Heart left ventricle (tissue), 16 donors: ENCODE results near the gene PISD. TPM values are rescaled to one million over a fixed set of nuclear protein-coding genes. Genes with fewer than 3 reads are reported as not detected.
"Not testable (repeated sequence)": the region's sequence is repeated elsewhere in the genome, so short reads cannot be mapped to it uniquely, and the experiment has no call there.

Experiments
- ATAC-seq, 4 donors: fragments of 200-7000 bp; cut with Tn5 transposase; one replicate each; pipeline ENCODE4 v1.9.1; 2020 to 2022; ENCODE audit warnings: moderate library complexity in 4 of 4, mild to moderate bottlenecking in 3 of 4, moderate number of reproducible peaks in 1 of 4
- DNase-seq, 5 donors: peaks; one replicate each; pipeline ENCODE4 v3.0.0-alpha.2; 2020
- H3K27ac ChIP-seq, 12 donors: fragments of 200-600 bp; sonication (generic) in 4 of 12; one replicate each; pipeline versions ENCODE4 v1.5.0 to v1.8.0; 2016 to 2022; ENCODE audit warnings: mild to moderate bottlenecking in 2 of 12
- H3K27me3 ChIP-seq, 9 donors: fragments of 200-600 bp; sonication (generic) in 2 of 9; one replicate each; pipeline versions ENCODE4 v1.5.1 to v1.8.0; 2016 to 2022; ENCODE audit warnings: mild to moderate bottlenecking in 3 of 9
- H3K36me3 ChIP-seq, 9 donors: fragments of 200-600 bp; sonication (generic) in 2 of 9; one replicate each; pipeline versions ENCODE4 v1.5.0 to v1.8.0; 2018 to 2022; ENCODE audit warnings: mild to moderate bottlenecking in 2 of 9
- H3K4me1 ChIP-seq, 12 donors: fragments of 200-600 bp; sonication (generic) in 4 of 12; one replicate each; pipeline versions ENCODE4 v1.5.0 to v1.8.0; 2016 to 2022; ENCODE audit warnings: mild to moderate bottlenecking in 3 of 12
- H3K4me3 ChIP-seq, 12 donors: fragments of 200-600 bp; sonication (generic) in 4 of 12; one replicate each; pipeline versions ENCODE4 v1.5.0 to v1.8.0; 2017 to 2022; ENCODE audit warnings: mild to moderate bottlenecking in 9 of 12, moderate library complexity in 4 of 12
- H3K9me3 ChIP-seq, 12 donors: fragments of 200-600 bp; sonication (generic) in 4 of 12; one replicate each; pipeline versions ENCODE4 v1.5.0 to v1.8.0; 2016 to 2022; ENCODE audit warnings: mild to moderate bottlenecking in 1 of 12
- POLR2A ChIP-seq, 2 donors: fragments of 450-650 bp; IDR thresholded peaks; one replicate each; pipeline ENCODE4 v1.6.1; 2017; ENCODE audit warnings: antibody characterized with exemption in 2 of 2, mild to moderate bottlenecking in 2 of 2, moderate library complexity in 2 of 2
- WGBS, 4 donors: extraction: QIAGEN DNeasy Blood & Tissue Kit in 2 of 4; methylation state at CpG; one replicate each; pipeline versions ENCODE4 v1.1.5 to v1.1.7; 2013 to 2018; 5-methylcytosine and 5-hydroxymethylcytosine counted together
- intact Hi-C, 10 donors: fragments of 100-400 bp; cut with DNase I; formaldehyde crosslinking; loops; one replicate each; pipeline versions ENCODE4 v1.11.1 to v1.14.2; 2022
- polyA plus RNA-seq, 2 donors: library from polyadenylated mRNA; stranded (reverse); fragments of 200-250 nt; gene quantifications; one replicate each; pipeline ENCODE4 v1.2.3, GENCODE V29; 2013
- total RNA-seq, 9 donors: library from RNA; depleted of rRNA in 2 of 9; stranded (reverse); fragments of >200 nt in 2 of 9; fragmentation: NEBNext Ultra II Directional in 3 of 9; extraction: Animal tissue kit (Norgen Biotek cat#: 25700) in 3 of 9; gene quantifications; one replicate each; pipeline versions ENCODE4 v1.1.0 to v1.2.4, GENCODE V29; 2016 to 2023
- TF ChIP-seq, protein P1 (sequence below), 12 donors: fragments of 200-600 bp; sonication (generic) in 4 of 12; IDR thresholded peaks; one replicate each; pipeline versions ENCODE4 v1.5.0 to v1.8.0; 2018 to 2022; ENCODE audit warnings: antibody characterized with exemption in 12 of 12, mild to moderate bottlenecking in 5 of 12
- donor health status: ischemic (EF 13 %, LVEDD 7.1; RV severe dilation, severe dysfunction).
- donor health status: healthy with polysubstance abuse.
- donor health status: DM: no; HTN: yes; CAD: no.
- donor health status: DM: no; HTN: no; CAD: no.
- donor health status: ischemic (EF 25% LVEDD 6.9; RV normal size, moderate dysfunction).
- donor health status: ischemic (EF 25% LVEDD 5.7; RV mildly dilated, moderate dysfunction).
- donor health status: healthy.
- donor health status: DM: yes; HTN: yes; CAD: no.
- donor health status: ischemic (EF 35%, LVEDD 5.7; RV mildly dilated, moderate dysfunction).
- donor health status: nonischemic (EF 11% LVEDD 7.7; RV severe dilation, severe dysfunction).
- donor health status: DM: yes; HTN: yes; CAD: no.
- donor health status: PGD.
- donor health status: ischemic (EF 29% LVEDD 5.4; RV normal size, mild dysfunction).
- donor health status: nonischemic (EF 23%, LVEDD 6.1; RV moderate dilation, normal function).

Gene PISD
- total and polyA plus RNA-seq, 11 donors = 12.3 to 38.1 (median 17.0) TPM

DNA sequence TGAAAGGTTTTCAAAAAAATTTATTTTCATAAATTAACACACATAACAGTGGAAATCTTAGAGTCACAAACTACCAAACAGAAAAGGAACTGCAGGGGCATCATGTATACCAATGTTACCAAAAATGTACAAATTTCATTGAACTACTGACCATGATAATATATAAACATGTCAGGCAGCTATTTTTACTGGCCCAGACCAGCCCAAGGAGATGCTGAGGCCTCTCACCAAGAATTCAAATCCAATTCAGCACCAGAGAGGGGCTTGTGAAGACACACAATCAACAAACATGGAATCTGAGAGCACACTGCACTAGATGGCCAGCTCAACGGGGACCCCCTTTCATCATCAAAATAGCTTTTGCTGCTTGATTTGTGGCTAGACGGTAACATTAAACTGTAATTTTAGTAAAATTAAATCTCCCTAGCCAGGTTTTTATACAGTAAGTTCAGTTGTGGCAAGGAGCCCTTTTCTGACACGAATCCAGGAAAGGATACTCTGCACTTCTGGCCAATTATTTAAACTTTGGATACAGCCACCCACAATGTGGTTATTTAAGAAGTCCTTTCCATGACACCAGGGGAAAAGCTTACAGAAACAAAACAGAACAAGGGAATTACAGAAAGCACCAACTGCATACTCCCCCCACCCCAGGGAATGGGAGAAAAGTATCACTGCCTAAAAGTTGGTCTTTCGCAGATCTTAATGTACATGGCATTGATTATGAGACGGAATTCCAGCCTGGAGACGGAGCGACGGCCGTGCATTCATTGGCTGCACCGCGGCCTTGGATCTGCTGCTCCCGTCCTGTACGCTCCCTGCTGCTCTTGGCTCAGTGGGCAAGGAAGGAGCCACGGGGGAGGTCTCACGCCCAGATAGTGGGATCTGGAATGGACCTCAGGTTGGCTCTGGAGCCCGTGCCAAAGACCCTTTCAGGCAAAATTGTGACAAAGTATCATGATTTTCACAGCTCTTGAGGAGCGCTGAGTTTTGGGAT is 19.6 kb upstream of the PISD start:
- Histone ChIP-seq H3K27me3 (no peaks in the 10 kb centered on the region), H3K27ac (peak overlapping the region in 2 of 12 donors; percentile 6 to 64), H3K4me3 (no peak overlapping the region), H3K9me3 (no peaks in the 10 kb centered on the region), H3K4me1 (peaks cover 0 to 21% (median 2%) of the 10 kb centered on the region in 12 donors), H3K36me3 (peaks cover 0 to 41% (median 34%) of the 10 kb centered on the region in 9 donors)
- intact Hi-C loops = no loop called here
- no peak for DNase-seq
- 86 to 91% (median 88%) methylated on average over 17 of the region's 17 CpGs for WGBS, 4 donors
- no peak for ATAC-seq
- TF ChIP-seq, protein P1, sequence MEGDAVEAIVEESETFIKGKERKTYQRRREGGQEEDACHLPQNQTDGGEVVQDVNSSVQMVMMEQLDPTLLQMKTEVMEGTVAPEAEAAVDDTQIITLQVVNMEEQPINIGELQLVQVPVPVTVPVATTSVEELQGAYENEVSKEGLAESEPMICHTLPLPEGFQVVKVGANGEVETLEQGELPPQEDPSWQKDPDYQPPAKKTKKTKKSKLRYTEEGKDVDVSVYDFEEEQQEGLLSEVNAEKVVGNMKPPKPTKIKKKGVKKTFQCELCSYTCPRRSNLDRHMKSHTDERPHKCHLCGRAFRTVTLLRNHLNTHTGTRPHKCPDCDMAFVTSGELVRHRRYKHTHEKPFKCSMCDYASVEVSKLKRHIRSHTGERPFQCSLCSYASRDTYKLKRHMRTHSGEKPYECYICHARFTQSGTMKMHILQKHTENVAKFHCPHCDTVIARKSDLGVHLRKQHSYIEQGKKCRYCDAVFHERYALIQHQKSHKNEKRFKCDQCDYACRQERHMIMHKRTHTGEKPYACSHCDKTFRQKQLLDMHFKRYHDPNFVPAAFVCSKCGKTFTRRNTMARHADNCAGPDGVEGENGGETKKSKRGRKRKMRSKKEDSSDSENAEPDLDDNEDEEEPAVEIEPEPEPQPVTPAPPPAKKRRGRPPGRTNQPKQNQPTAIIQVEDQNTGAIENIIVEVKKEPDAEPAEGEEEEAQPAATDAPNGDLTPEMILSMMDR (IDR thresholded peaks at IDR 0.05) = no peak
- no peak for TF ChIP-seq POLR2A (IDR thresholded peaks at IDR 0.05)

DNA sequence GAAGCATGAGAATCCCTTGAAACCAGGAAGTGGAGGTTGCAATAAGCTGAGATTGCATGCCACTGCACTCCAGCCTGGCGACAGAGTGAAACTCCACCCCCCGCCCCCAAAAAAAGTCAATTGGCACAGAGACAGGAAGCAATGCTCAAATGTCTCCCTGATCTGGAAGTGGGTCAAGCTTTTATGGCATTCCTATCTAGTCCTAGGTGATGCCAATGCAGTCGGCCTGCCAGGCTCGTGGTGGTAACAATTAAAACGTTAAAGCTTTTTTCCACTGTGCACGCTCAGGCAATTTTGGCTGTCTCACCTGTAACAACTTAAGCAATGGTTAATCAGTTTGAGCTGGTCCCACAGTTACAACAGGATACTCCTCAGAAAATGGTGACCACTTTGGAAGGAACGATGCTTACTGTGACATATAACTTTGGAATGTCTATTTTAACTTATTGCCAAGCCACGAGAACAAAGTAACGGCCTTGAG is 18.9 kb upstream of the PISD start:
- intact Hi-C loops = no loop called here
- ATAC-seq = peak in 1 of 4 donors; percentile 4
- no peak overlapping the region for H3K4me3 ChIP-seq
- peak in 1 of 5 donors; percentile 25 for DNase-seq
- H3K9me3 ChIP-seq = no peaks in the 10 kb centered on the region
- WGBS, 4 donors = 47 to 50% (median 48%) methylated on average over 9 of the region's 9 CpGs
- no peaks in the 10 kb centered on the region for H3K27me3 ChIP-seq
- peak overlapping the region in 3 of 12 donors; percentile 6 to 64 (median 38) for H3K27ac ChIP-seq
- H3K4me1 ChIP-seq = peaks cover 0 to 25% (median 5%) of the 10 kb centered on the region in 12 donors
- H3K36me3 ChIP-seq = peaks cover 0 to 35% (median 28%) of the 10 kb centered on the region in 9 donors
- TF ChIP-seq, protein P1 (IDR thresholded peaks at IDR 0.05) = no peak
- TF ChIP-seq POLR2A (IDR thresholded peaks at IDR 0.05) = no peak

DNA sequence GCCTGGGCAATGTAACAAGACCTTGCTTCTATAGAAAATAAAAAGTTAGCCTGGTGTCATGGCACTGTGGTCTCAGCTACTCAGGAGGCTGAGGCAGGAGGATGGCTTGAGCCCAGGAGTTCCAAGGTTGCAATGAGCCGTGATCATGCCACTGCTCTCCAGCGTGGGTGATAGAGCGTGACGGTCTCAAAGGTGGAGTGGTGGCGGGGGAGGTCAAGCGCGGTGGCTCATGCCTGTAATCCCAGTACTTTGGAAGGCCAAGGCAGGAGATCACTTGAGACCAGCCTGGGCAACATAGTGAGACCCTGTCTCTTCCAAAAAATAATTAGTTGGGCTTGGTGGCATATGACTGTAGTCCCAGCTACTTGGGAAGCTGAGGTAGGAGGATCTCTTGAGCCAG is 16.7 kb upstream of the PISD start:
- WGBS, 4 donors = 89 to 92% (median 90%) methylated on average over 7 of the region's 7 CpGs
- intact Hi-C loops = loop anchor here in 3 of 10 donors (5.0 to 10.0 kb wide), 2 partner anchors 74 to 266 kb away; partner anchors contain the start of genes DEPDC5 (in 2 of the 3), PRR14L (in 2 of the 3) and YWHAH (in 1 of the 3)
- Histone ChIP-seq H3K4me3 (no peak overlapping the region), H3K27ac (no peak overlapping the region), H3K27me3 (no peaks in the 10 kb centered on the region), H3K9me3 (no peaks in the 10 kb centered on the region), H3K4me1 (peaks cover 0 to 25% (median 5%) of the 10 kb centered on the region in 12 donors), H3K36me3 (peaks cover 0 to 14% (median 6%) of the 10 kb centered on the region in 9 donors)
- TF ChIP-seq, protein P1 (IDR thresholded peaks at IDR 0.05) = no peak
- TF ChIP-seq POLR2A (IDR thresholded peaks at IDR 0.05) = no peak
- no peak for DNase-seq
- ATAC-seq = no peak

DNA sequence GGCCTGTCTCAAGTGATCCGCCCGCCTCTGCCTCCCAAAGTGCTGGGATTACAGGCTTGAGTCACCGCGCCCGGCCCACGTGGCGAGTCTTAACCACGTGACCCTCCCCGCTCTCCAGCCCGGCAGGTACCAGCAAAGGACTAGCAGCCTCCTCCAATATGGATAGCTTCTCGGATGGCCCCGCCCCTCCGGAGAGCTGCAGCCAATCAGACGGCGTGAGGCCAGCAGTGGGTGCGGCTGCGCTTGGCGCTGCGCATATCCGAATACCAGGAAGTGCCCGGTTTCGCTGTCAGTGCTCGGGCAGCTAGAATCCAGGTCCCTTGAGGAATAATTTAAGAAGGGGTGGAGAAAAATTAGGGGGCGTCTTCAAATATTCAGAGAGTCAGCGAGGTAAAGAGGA is 14.7 kb upstream of the PISD start:
- DNase-seq (peak; percentile 92 to 97 (median 94)), ATAC-seq (peak; percentile 98 to 100 (median 100))
- Histone ChIP-seq H3K4me1 (peaks cover 0 to 25% (median 5%) of the 10 kb centered on the region in 12 donors), H3K27ac (peak overlapping the region in 10 of 12 donors; percentile 7 to 66 (median 56)), H3K36me3 (no peaks in the 10 kb centered on the region), H3K27me3 (no peaks in the 10 kb centered on the region), H3K4me3 (peak overlapping the region; percentile 6 to 78 (median 56)), H3K9me3 (no peaks in the 10 kb centered on the region)
- intact Hi-C loops = loop anchor here in 3 of 10 donors (5.0 to 10.0 kb wide), 2 partner anchors 76 to 268 kb away; partner anchors contain the start of genes DEPDC5 (in 2 of the 3), PRR14L (in 2 of the 3) and YWHAH (in 1 of the 3)
- TF ChIP-seq POLR2A (IDR thresholded peaks at IDR 0.05) = peak in 1 of 2 donors; percentile 37
- TF ChIP-seq, protein P1 (IDR thresholded peaks at IDR 0.05) = no peak
- 2 to 14% (median 4%) methylated on average over 21 to 25 of the region's 25 CpGs for WGBS, 4 donors

DNA sequence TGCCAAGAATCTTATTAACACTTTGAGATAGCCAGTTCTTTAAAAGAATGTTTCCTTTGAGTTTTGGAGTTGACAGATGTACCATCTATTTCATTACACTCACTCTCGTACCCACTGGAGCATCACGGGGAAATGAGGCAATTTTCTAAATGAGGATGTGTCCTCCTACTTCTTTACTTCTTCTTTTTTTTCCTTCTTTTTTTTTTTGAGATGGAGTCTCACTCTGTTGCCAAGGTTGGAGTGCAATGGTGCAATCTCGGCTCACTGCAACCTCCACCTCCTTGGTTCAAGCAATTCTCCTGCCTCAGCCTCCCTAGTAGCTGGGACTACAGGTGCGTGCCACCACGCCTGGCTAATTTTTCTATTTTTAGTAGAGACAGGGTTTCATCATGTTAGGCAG is 12.2 kb upstream of the PISD start:
- H3K9me3 ChIP-seq, DNase-seq, ATAC-seq, H3K36me3 ChIP-seq, H3K27me3 ChIP-seq, H3K27ac ChIP-seq, H3K4me3 ChIP-seq, H3K4me1 ChIP-seq: not testable (repeated sequence)
- intact Hi-C loops = loop anchor here in 1 of 10 donors (10.0 kb wide), 1 partner anchor 271 kb away; the partner anchor contains the start of gene YWHAH
- WGBS, 4 donors = 76 to 88% (median 82%) methylated on average over 5 of the region's 5 CpGs

DNA sequence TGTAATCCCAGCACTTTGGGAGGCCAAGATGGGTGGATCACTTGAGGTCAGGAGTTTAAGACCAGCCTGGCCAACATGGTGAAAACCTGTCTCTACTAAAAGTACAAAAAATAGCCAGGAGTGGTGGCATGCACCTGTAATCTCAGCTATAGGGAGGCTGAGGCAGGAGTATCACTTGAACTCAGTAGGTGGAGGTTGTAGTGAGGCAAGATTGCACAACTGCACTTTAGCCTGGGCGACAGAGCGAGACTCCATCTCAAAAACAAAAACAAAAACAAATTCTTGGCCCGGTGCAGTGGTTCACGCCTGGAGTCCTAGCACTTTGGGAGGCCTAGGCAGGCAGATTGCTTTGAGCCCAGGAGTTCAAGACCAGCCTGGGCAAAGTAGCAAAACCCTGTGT is 6.8 kb upstream of the PISD start:
- not testable (repeated sequence) for H3K9me3 ChIP-seq, H3K4me1 ChIP-seq, ATAC-seq, H3K27ac ChIP-seq, H3K4me3 ChIP-seq, H3K36me3 ChIP-seq, H3K27me3 ChIP-seq, DNase-seq
- WGBS, 4 donors = 84 to 95% (median 91%) methylated on average over 4 of the region's 4 CpGs
- intact Hi-C loops = loop anchor here in 6 of 10 donors (10.0 kb wide), 5 partner anchors 76 to 306 kb away; partner anchors contain the start of genes YWHAH (in 4 of the 6), DEPDC5 (in 2 of the 6) and PRR14L (in 2 of the 6)
